Fibroblast of lung (primary cell): ENCODE measurements around the gene BAX. TPM values are rescaled to one million over a fixed set of nuclear protein-coding genes. Genes with fewer than 3 reads are reported as not detected.

Experiments used
- DNase-seq, 2 donors: peaks; one replicate each; pipeline versions ENCODE4 v3.0.0 to v3.0.0-alpha.2; 2010; ENCODE audit warnings: low read depth in 2 of 2
- H2AFZ ChIP-seq: 2 replicates; pipeline ENCODE4 v1.5.1; 2012; ENCODE audit warnings: low read length, control low read depth, inconsistent platforms
- H3K27ac ChIP-seq: 2 replicates; pipeline ENCODE4 v1.5.1; 2011; ENCODE audit warnings: low read length, control low read depth; ENCODE audit not compliant: insufficient read depth
- H3K27me3 ChIP-seq: 2 replicates; pipeline ENCODE4 v1.5.1; 2011; ENCODE audit warnings: mild to moderate bottlenecking, low read length; ENCODE audit not compliant: control insufficient read depth, insufficient read depth
- H3K36me3 ChIP-seq: 2 replicates; pipeline ENCODE4 v1.5.1; 2011; ENCODE audit warnings: low read length; ENCODE audit not compliant: control insufficient read depth, insufficient read depth
- H3K4me1 ChIP-seq: 2 replicates; pipeline ENCODE4 v1.5.1; 2011; ENCODE audit warnings: low read length; ENCODE audit not compliant: control insufficient read depth, insufficient read depth; ENCODE audit errors: extremely low read depth
- H3K4me2 ChIP-seq: 2 replicates; pipeline ENCODE4 v1.5.1; 2011; ENCODE audit warnings: low read length, control low read depth; ENCODE audit not compliant: insufficient read depth; ENCODE audit errors: extremely low read depth
- H3K4me3 ChIP-seq, 4 experiments: fragments of 200-600 bp in 1 of 4; sonication (generic) in 1 of 4; replicated peaks in 1 of 4; 2 replicates each; pipeline ENCODE4 v1.5.1; 2011 to 2016; ENCODE audit warnings: low read length in 4 of 4, low read depth in 3 of 4, mild to moderate bottlenecking in 3 of 4, control low read depth in 2 of 4, inconsistent platforms in 1 of 4, mixed read lengths in 1 of 4; ENCODE audit not compliant: insufficient read depth in 1 of 4; ENCODE audit errors: control extremely low read depth in 1 of 4
- H3K79me2 ChIP-seq: 2 replicates; pipeline ENCODE4 v1.5.1; 2012; ENCODE audit warnings: mild to moderate bottlenecking, low read length, inconsistent platforms; ENCODE audit not compliant: control insufficient read depth, insufficient read depth
- H3K9ac ChIP-seq: 2 replicates; pipeline ENCODE4 v1.5.1; 2011; ENCODE audit warnings: mild to moderate bottlenecking, low read length, control low read depth; ENCODE audit not compliant: insufficient read depth
- H3K9me3 ChIP-seq: 2 replicates; pipeline ENCODE4 v1.5.1; 2012; ENCODE audit warnings: low read depth, low read length; ENCODE audit not compliant: control insufficient read depth, insufficient read depth
- H4K20me1 ChIP-seq: 2 replicates; pipeline ENCODE4 v1.5.1; 2011; ENCODE audit warnings: low read length; ENCODE audit not compliant: control insufficient read depth, insufficient read depth; ENCODE audit errors: extremely low read depth
- EZH2 ChIP-seq: IDR thresholded peaks from 2 replicates; pipeline ENCODE4 v1.5.1; 2012; ENCODE audit warnings: low read length, control low read depth, mild to moderate bottlenecking; ENCODE audit errors: missing control alignments
- polyA minus RNA-seq: library from RNA; depleted of rRNA, polyadenylated mRNA; stranded (reverse); fragments of >200 nt; gene quantifications from 2 replicates; pipeline ENCODE4 v1.2.3, GENCODE V29; 2011; ENCODE audit warnings: low replicate concordance
- polyA plus RNA-seq, 2 donors: library from polyadenylated mRNA; depleted of rRNA in 1 of 2; stranded (reverse) in 1 of 2; unstranded in 1 of 2; fragments of >200 nt; gene quantifications; 2 replicates each; pipeline ENCODE4 v1.2.1, GENCODE V29; 2011 to 2012; ENCODE audit warnings: missing spikeins in 1 of 2
- total RNA-seq: library from RNA; depleted of rRNA; stranded (reverse); fragments of >200 nt; gene quantifications from 2 replicates; pipeline ENCODE4 v1.2.1, GENCODE V29; 2014
- TF ChIP-seq, protein P1 (sequence below), 2 donors: IDR thresholded peaks in 1 of 2; conservative IDR thresholded peaks in 1 of 2; 1 replicate in 1 of 2; 2 replicates in 1 of 2; pipeline ENCODE4 v1.5.1; 2011 to 2012; ENCODE audit warnings: low read length in 2 of 2, control low read depth in 1 of 2, inconsistent platforms in 1 of 2, low read depth in 1 of 2, mild to moderate bottlenecking in 1 of 2

BAX gene
- total RNA-seq (106 and 194 TPM in 2 replicates), polyA plus RNA-seq (70.1 and 90.3 TPM in 2 replicates), polyA minus RNA-seq (129 and 283 TPM in 2 replicates)
- polyA plus RNA-seq (2012): 213 and 301 TPM in 2 replicates

DNA sequence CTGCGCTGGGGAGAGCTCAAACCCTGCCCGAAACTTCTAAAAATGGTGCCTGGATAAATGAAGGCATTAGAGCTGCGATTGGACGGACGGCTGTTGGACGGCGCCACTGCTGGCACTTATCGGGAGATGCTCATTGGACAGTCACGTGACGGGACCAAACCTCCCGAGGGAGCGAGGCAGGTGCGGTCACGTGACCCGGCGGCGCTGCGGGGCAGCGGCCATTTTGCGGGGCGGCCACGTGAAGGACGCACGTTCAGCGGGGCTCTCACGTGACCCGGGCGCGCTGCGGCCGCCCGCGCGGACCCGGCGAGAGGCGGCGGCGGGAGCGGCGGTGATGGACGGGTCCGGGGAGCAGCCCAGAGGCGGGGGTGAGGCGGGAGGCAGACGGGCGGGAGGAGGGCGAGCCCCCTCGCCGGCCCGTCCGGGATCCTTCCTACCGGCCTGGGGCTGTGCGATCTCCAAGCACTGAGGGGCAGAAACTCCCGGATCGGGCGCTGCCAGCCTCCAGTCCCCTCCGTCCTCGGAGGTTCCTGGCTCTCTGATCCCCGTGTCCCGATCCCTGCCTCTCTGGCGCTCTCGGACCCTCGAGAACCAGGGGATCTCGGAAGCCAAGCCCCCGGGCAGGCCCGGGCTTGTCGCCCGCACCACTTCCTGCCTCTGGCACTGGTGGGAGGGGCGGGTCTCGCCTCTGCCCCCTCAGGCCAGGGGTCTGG, at the start of gene BAX:
Gene BAX, plus strand, starts transcription at position 281 of the 713 bp plus-strand sequence. Its CDS starts 54 bp downstream, at position 335.
- TF ChIP-seq, protein P1, sequence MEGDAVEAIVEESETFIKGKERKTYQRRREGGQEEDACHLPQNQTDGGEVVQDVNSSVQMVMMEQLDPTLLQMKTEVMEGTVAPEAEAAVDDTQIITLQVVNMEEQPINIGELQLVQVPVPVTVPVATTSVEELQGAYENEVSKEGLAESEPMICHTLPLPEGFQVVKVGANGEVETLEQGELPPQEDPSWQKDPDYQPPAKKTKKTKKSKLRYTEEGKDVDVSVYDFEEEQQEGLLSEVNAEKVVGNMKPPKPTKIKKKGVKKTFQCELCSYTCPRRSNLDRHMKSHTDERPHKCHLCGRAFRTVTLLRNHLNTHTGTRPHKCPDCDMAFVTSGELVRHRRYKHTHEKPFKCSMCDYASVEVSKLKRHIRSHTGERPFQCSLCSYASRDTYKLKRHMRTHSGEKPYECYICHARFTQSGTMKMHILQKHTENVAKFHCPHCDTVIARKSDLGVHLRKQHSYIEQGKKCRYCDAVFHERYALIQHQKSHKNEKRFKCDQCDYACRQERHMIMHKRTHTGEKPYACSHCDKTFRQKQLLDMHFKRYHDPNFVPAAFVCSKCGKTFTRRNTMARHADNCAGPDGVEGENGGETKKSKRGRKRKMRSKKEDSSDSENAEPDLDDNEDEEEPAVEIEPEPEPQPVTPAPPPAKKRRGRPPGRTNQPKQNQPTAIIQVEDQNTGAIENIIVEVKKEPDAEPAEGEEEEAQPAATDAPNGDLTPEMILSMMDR (conservative IDR thresholded peaks at IDR 0.05 in 1 of 2, IDR thresholded peaks at IDR 0.05 in 1 of 2; ENCODE audit: low read depth in 1 of 2, low read length in 2 of 2): no peak
- TF ChIP-seq EZH2: no peak
- Histone ChIP-seq H3K4me3 (peak within 1 kb of the TSS; percentile 73 to 96 (median 94)), H4K20me1 (no peaks in the 10 kb centered on the region), H3K79me2 (peaks cover 25% of the 10 kb centered on the region), H3K27me3 (no peaks in the 10 kb centered on the region), H2AFZ (peak within 1 kb of the TSS; percentile 81), H3K27ac (peak within 1 kb of the TSS; percentile 97), H3K9me3 (no peaks in the 10 kb centered on the region), H3K36me3 (peaks cover 8% of the 10 kb centered on the region), H3K4me2 (peak within 1 kb of the TSS; percentile 95), H3K4me1 (peaks cover 11% of the 10 kb centered on the region), H3K9ac (peak within 1 kb of the TSS; percentile 97)
- DNase-seq: peak; percentile 95 to 96

DNA sequence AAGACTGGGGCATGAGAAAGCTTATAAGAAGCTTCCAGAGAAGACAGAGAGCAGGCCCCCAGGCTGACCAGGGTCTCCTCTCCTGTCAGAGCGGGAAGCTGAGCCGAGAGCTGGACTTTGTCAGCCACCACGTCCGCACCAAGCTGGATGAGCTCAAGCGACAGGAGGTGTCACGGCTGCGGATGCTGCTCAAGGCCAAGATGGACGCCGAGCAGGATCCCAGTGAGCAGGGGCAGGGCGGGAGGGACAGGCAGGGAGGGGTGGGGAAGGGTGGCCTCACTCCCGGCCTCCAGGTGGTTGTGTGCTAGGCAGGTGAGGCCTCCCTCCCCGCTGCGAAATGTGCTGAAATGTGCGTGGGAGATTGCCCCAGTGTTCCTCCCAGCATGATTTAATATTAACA, 49.0 kb upstream of the BAX start:
- H3K9ac ChIP-seq: no peak overlapping the region
- H3K79me2 ChIP-seq: peaks cover 12% of the 10 kb centered on the region
- peak in 1 of 2 donors; percentile 12 for DNase-seq
- H2AFZ ChIP-seq: no peak overlapping the region
- H3K4me1 ChIP-seq: no peaks in the 10 kb centered on the region
- H3K4me3 ChIP-seq: no peak overlapping the region
- H4K20me1 ChIP-seq: no peaks in the 10 kb centered on the region
- TF ChIP-seq, protein P1 (conservative IDR thresholded peaks at IDR 0.05 in 1 of 2, IDR thresholded peaks at IDR 0.05 in 1 of 2; ENCODE audit: low read depth in 1 of 2, low read length in 2 of 2): no peak
- TF ChIP-seq EZH2: no peak
- no peaks in the 10 kb centered on the region for H3K9me3 ChIP-seq
- H3K27me3 ChIP-seq: no peaks in the 10 kb centered on the region
- H3K36me3 ChIP-seq: peaks cover 13% of the 10 kb centered on the region
- no peak overlapping the region for H3K4me2 ChIP-seq
- H3K27ac ChIP-seq: no peak overlapping the region

DNA sequence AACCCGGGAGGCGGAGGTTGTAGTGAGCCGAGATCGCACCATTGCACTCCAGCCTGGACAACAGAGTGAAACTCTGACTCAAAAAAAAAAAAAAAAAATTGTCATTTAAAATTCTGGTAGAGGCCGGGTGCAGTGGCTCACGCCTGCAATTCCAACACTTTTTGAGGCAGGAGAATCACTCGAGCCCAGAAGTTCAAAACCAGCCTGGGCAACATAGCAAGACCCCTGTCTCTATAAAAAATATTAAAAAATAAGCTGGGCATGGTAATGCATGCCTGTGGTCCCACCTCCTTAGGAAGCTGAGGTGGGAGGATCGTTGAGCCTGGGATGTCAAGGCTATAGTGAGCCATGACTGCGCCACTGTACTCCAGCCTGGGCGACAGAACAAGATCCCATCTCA, 48.4 kb upstream of the BAX start:
- Histone ChIP-seq H3K9me3 (no peaks in the 10 kb centered on the region), H3K27ac (no peak overlapping the region), H3K79me2 (peaks cover 8% of the 10 kb centered on the region), H3K4me2 (no peak overlapping the region), H3K9ac (no peak overlapping the region), H4K20me1 (no peaks in the 10 kb centered on the region), H3K4me3 (no peak overlapping the region), H2AFZ (no peak overlapping the region), H3K4me1 (no peaks in the 10 kb centered on the region), H3K27me3 (no peaks in the 10 kb centered on the region), H3K36me3 (peaks cover 17% of the 10 kb centered on the region)
- DNase-seq: no peak
- TF ChIP-seq, protein P1 (conservative IDR thresholded peaks at IDR 0.05 in 1 of 2, IDR thresholded peaks at IDR 0.05 in 1 of 2; ENCODE audit: low read depth in 1 of 2, low read length in 2 of 2): no peak
- TF ChIP-seq EZH2: no peak
